Measurements from ENCODE around the gene MYO1C. TPM values are rescaled to one million over a fixed set of nuclear protein-coding genes. Genes with fewer than 3 reads are reported as not detected.

MYO1C gene
- total RNA-seq, 1 donor from 2014 or later = 322 TPM

DNA sequence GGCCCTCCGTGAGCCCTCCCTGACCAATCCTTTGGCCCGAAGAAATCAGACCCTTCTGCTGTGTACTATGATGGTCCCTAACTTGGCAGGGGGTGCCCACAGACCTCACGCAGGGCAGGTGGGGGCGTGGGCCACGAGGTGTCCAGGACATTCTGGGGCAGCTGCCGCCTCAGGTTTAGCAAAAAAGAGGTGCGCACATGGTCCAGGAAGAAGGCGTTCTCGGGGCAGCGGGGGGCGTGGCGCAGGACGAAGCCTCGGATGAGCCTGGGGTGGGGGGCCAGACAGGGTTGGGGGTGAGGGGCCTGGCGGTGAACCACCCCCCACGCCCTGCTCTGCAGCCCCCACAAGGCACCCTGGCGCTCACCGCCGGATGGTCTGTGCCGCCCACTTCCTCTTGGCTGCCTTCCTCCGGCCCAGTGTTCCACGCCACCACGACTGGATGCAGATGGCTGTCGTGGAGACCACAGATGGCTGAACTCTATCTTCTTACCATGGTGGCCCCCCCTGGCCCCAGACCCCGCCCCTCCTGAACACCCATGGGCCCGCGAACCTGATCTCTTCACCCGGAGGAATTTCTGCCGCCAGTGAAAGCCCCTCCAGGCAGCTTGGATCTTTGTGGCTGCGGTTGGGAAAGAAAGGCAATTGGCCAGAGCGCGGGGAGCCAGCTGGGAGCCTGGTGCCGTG lies 22.3 kb downstream of the MYO1C start:
- no peaks in the 10 kb centered on the region for H3K27me3 ChIP-seq
- no peaks in the 10 kb centered on the region for H3K9me3 ChIP-seq
- no peak for DNase-seq
- peaks cover 78% of the 10 kb centered on the region for H3K36me3 ChIP-seq
- TF ChIP-seq, protein P1, sequence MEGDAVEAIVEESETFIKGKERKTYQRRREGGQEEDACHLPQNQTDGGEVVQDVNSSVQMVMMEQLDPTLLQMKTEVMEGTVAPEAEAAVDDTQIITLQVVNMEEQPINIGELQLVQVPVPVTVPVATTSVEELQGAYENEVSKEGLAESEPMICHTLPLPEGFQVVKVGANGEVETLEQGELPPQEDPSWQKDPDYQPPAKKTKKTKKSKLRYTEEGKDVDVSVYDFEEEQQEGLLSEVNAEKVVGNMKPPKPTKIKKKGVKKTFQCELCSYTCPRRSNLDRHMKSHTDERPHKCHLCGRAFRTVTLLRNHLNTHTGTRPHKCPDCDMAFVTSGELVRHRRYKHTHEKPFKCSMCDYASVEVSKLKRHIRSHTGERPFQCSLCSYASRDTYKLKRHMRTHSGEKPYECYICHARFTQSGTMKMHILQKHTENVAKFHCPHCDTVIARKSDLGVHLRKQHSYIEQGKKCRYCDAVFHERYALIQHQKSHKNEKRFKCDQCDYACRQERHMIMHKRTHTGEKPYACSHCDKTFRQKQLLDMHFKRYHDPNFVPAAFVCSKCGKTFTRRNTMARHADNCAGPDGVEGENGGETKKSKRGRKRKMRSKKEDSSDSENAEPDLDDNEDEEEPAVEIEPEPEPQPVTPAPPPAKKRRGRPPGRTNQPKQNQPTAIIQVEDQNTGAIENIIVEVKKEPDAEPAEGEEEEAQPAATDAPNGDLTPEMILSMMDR (IDR thresholded peaks at IDR 0.05) = no peak
- H3K4me3 ChIP-seq = no peak overlapping the region
- ATAC-seq = no peak
- no peak overlapping the region for H3K27ac ChIP-seq
- intact Hi-C loops (cut with DNase I) = no loop called here
- H3K4me1 ChIP-seq = peaks cover 4% of the 10 kb centered on the region

DNA sequence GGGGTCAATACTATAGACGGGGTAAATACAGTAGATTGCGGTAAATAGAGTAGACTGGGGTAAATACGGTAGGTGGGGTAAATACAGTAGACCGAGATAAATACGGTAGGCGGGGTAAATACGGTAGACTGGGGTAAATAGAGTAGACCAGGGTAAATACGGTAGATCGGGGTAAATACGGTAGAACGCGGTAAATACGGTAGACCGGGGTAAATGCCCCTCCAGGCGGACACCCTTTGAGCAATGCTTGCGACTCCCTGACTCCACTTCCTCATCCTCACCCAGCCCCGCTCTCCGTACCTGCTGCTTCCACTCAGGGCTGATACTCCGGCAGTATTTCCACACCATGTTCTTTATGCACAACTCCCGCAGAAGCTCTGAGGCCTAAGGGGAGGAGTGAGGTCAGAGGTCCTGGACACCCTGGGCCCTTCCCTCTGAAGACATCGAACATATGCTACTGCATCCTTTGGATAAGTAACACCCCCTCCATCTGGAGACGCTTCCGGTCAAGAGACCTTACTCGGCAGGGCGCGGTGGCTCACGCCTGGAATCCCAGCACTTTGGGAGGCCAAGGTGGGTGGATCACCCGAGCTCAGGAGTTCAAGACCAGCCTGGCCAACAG lies 23.1 kb downstream of the MYO1C start:
- Histone ChIP-seq H3K27ac (no peak overlapping the region), H3K36me3 (peaks cover 75% of the 10 kb centered on the region), H3K4me1 (no peaks in the 10 kb centered on the region), H3K9me3 (no peaks in the 10 kb centered on the region), H3K27me3 (no peaks in the 10 kb centered on the region), H3K4me3 (no peak overlapping the region)
- no peak for DNase-seq
- ATAC-seq = no peak
- TF ChIP-seq, protein P1 (IDR thresholded peaks at IDR 0.05) = no peak
- intact Hi-C loops (cut with DNase I) = no loop called here

DNA sequence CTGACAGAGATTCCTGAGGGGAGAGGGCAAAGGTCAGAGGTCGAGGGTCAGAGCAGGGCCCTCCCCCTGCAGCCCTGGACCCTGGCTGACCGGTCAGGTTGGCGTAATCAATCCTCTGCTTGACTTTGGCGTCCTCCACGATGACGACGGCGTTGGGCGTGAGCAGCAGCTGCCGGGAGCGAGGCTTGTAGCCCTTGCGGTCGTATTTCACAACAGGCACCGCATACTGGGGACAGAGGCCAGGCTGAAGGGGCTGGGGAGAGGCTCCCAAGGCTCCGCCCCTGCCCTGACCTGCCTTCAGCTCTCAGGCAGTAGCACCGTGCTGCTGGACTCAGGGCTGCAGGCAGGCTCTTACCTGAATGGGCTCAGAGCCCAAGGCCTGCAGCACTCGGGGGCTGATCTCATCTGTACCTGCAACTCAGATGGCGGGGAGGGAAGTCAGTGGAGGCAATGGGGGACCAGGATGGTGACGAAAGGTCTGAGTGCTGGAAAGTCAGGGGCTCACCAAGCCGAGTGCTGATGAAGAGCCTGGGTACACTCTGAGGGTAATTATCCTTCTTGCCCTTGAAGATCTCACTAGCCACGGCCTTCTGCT lies 24.5 kb downstream of the MYO1C start:
- intact Hi-C loops (cut with DNase I) = no loop called here
- Histone ChIP-seq H3K9me3 (no peaks in the 10 kb centered on the region), H3K4me1 (peaks cover 1% of the 10 kb centered on the region), H3K27me3 (no peaks in the 10 kb centered on the region), H3K36me3 (peaks cover 75% of the 10 kb centered on the region), H3K27ac (no peak overlapping the region), H3K4me3 (no peak overlapping the region)
- ATAC-seq (peak; percentile 72), DNase-seq (peak; percentile 87)
- TF ChIP-seq, protein P1 (IDR thresholded peaks at IDR 0.05) = no peak

DNA sequence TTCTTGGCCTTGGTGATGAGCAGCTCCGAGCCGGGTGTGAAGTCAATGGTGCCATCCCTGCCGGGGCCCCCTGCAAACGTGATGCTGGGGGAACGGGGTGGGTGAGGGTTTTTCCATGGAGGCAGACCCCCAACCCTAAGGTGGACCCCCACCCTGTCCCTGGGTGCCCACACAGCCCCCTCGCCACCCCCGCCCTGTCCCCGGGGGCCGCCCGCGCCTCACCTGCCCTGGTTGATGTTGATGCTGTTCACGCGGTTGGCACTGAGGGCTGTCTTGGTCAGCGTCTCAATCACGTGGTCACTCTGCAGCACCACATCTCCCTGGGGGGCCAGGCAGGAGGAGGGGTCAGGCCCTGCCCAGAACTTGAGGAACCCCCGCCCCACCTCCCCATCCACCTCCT lies 25.2 kb downstream of the MYO1C start:
- intact Hi-C loops (cut with DNase I) = no loop called here
- ATAC-seq (no peak), DNase-seq (no peak)
- peaks cover 9% of the 10 kb centered on the region for H3K4me1 ChIP-seq
- H3K4me3 ChIP-seq = no peak overlapping the region
- no peaks in the 10 kb centered on the region for H3K9me3 ChIP-seq
- TF ChIP-seq, protein P1 (IDR thresholded peaks at IDR 0.05) = no peak
- no peaks in the 10 kb centered on the region for H3K27me3 ChIP-seq
- no peak overlapping the region for H3K27ac ChIP-seq
- H3K36me3 ChIP-seq = peaks cover 73% of the 10 kb centered on the region

DNA sequence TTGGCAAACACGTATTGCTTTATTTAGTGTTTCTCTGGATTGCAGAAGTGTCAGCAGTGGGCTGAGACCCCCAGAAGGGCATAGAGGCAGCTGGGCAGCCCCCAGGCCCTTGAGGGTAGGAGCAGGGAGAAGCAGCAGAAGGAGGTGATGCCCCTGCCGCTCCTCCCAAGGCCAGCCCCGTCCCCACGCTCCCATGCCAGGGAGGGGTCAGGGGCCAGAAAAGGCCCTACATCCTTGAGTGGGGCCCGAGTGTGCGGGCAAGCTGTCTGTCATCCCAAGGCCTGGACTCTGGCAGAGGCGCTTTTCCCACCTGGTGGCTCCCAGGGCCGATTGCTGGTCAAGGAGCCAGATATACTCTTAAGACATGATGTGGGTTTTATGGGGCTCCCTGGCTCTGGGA lies 28.3 kb downstream of the MYO1C start:
- H3K4me3 ChIP-seq = no peak overlapping the region
- H3K4me1 ChIP-seq = peaks cover 32% of the 10 kb centered on the region
- no peak overlapping the region for H3K27ac ChIP-seq
- ATAC-seq = no peak
- intact Hi-C loops (cut with DNase I) = no loop called here
- H3K9me3 ChIP-seq = no peaks in the 10 kb centered on the region
- DNase-seq = no peak
- H3K27me3 ChIP-seq = no peaks in the 10 kb centered on the region
- TF ChIP-seq, protein P1 (IDR thresholded peaks at IDR 0.05) = no peak
- H3K36me3 ChIP-seq = peaks cover 46% of the 10 kb centered on the region
